HG02840 (cell line): ENCODE data around the gene TEX38.
"Not testable (repeated sequence)": the region's sequence is repeated elsewhere in the genome, so short reads cannot be mapped to it uniquely, and the experiment has no call there.

Experiments
- ATAC-seq: cut with Tn5 transposase; IDR thresholded peaks from one replicate; pipeline ENCODE4 v1.9.1; 2021; ENCODE audit warnings: mild to moderate bottlenecking, moderate library complexity, moderate number of reproducible peaks; ENCODE audit not compliant: unreplicated experiment, low FRiP score

TEX38 gene

DNA sequence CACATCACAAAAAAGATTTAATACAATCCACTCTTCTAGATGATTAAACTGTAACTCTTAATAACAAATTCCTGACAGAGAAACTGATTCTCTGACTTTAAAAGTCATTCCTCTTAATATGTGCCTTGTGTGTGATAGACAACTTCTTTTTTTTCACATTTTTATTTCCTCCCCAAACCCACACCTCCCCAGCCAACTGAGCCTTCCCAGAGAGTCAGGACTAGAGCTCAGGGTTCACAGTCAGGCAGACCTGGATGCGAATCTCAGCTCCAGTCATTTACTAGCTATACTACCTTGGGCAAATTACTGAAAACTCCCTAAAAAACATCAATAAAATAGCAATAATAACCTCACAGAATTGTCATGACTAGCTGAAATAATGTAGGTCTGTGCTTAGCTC lies 17.6 kb upstream of the TEX38 start:
- no peak for ATAC-seq

GRCh38 chr1:46654698-46655097 lies 17.0 kb upstream of the TEX38 start:
- not testable (repeated sequence) for ATAC-seq

DNA sequence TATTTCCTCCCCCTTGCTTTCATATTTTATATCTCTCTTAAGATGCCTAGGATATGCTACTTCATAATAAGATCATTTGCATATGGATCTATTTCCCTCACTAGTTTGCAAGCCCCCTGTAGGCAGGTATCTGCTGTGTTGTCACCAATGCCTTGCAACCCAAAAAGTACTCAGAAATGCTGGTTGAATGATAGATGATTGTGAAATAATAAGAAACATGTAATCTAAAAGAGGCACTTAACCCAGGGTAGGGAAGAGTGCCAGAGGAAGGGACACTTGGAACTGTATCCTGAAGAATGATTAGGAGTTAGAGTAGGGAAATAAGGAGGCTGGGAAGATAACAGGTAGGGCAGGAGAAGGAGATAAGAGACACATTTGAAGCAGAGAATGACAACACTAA lies 15.8 kb upstream of the TEX38 start:
- ATAC-seq = no peak

- no peak for ATAC-seq
These were observed 15.0 kb upstream of the TEX38 start for GRCh38 chr1:46656643-46657042.

GRCh38 chr1:46657775-46658174 lies 13.9 kb upstream of the TEX38 start:
- no peak for ATAC-seq

GRCh38 chr1:46659307-46659870 lies 12.3 kb upstream of the TEX38 start:
- ATAC-seq = no peak

- ATAC-seq = not testable (repeated sequence)
These were observed 11.5 kb upstream of the TEX38 start for GRCh38 chr1:46660116-46660515.

GRCh38 chr1:46662919-46663318 lies 8.7 kb upstream of the TEX38 start:
- ATAC-seq = not testable (repeated sequence)

DNA sequence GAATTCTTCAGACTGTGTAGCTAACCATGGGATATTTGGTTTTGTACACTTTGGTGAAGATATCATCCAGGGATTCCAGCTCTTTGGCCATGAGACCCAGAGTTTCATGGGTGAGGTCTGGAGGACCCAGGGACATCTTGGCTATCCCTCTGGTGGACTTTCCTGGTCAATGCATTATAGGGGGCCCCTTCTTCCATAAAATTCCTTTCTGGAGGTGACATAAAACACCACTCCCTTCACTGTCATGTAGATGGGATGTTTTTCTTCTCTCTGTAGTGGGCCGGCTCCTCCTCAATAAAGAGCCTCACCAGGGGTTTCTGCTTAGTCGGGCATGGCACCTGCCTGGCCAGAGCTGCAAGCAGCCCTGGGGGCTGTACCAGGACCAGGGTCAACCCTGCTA lies 5.7 kb upstream of the TEX38 start:
- ATAC-seq = no peak

DNA sequence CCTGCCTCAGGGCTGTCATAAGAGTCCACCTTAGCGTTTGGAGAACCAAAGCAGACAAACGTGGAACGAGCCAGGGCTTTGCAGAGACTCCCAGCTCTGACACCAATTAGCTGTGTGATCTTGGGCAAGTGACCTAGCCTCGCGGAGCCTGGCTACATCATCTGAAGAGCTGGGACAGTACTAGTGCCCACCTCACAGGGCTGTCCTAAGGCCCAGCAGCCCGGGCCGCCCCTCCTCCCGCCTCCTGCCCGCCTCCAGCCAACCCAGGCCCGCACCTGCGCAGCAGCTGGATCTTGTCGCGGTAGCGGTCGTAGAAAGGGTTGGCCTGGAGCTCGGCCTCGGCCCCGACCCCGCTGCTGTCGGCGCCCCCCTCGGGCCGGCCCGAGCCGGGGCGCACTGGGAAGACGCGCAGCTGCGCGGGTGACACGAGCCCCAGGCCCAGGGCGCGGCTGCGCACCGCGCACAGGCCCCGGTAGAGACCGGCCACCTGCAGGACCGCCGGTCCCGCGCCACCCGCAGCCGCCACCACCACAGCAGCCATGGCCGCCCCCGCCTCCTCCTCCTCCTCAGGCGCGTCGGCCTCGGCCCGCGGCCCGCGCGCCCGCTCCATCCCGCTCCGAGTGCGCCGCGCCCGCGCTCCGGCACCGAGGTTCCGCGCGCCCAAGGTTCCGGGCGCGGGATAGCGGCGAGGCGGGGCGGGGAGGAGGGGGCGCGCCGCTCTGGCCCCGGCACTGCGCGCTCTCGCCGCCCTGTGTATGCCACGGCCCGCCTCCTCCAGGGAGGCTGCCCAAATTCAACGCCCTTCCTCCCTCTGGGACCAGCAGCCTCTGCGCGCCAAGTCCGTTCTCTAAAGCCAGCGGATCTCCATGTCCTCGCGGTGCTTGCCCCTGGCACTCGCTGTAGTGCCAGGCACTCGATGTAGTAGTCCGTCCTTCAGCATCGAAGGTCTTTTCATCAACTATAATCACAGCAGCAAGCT lies 3.6 kb upstream of the TEX38 start, which contains the start of gene ATPAF1:
ATPAF1 (minus strand) TSS at position 583 of the 979 bp plus-strand sequence; CDS start at position 541, 42 bp downstream.
- ATAC-seq = peak; percentile 69

DNA sequence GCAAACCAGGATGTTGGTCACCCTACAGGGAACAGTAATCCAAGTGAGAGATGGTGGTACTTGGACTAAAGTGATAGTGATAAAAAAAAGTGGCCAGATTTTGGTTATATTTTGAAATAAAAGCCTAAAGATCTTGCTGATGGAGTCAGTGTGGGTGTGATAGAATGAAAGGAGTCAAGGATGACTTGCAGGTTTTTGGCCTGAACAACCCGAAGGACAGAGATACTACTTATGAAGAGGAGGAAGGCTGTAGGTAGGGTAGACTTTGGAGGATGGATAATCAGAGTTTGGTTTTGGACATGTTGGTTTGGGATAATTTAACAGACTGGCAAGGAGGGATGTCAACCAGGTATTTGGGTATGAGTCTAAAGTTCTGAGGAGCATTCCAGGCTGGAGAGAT lies 1.5 kb upstream of the TEX38 start:
- no peak for ATAC-seq

DNA sequence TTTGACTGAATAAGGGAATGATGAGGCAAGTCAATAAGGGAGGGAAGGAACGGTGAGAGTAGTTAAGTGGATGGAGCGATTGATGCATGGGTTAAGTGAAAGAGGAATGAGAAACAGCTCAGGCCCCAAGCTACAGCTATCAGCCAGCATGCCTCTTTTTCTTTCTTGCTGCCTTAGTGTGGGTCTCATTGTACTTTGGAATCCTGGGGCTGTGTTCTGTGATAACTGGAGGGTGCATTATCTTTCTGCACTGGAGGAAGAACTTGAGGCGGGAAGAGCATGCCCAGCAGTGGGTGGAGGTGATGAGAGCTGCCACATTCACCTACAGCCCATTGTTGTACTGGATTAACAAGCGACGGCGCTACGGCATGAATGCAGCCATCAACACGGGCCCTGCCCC lies 1.0 kb downstream of the TEX38 start:
- no peak for ATAC-seq

DNA sequence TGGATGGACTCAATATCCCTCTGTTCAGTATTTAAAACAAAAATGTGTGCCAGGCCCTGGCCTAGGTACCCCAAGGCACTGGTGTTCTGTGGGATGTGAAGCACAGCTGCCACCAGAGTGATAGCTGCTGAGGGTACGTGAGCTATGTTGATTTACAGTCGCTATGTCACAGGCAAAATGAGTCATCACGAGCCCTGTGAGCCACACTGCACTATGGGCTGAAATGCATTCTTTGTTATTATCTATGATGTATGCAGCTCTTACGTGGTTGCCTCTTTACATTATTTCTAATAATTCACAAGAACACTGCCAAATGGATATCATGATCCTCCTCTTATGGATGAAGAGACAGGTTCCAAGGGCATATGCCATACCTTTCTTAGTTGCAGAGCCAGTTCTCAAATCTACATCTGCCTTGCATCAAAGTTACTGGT lies 2.1 kb downstream of the TEX38 start:
- ATAC-seq = no peak

- ATAC-seq = no peak
These were observed 4.1 kb downstream of the TEX38 start for GRCh38 chr1:46675549-46676314.

GRCh38 chr1:46676531-46676930 lies 4.9 kb downstream of the TEX38 start:
- no peak for ATAC-seq

DNA sequence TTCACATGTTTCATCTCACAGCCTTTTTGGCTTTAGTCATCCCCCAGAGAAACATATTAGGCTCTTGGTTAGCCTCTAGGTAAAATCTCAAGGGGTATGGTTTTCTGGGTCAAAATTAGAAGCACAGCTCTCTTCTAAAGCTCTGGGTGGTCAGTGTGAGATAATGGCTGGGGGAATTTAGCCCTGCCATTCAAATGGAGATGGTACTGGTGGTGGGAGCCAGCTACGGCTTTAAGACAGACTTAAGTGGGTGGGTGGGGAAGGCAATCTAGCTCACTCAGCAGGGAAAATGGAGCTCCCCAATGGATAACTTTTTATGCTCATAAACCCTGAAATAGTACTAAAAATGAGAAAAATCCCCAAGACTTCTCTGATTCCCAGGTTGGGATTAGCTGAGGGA lies 5.7 kb downstream of the TEX38 start:
- ATAC-seq = no peak

DNA sequence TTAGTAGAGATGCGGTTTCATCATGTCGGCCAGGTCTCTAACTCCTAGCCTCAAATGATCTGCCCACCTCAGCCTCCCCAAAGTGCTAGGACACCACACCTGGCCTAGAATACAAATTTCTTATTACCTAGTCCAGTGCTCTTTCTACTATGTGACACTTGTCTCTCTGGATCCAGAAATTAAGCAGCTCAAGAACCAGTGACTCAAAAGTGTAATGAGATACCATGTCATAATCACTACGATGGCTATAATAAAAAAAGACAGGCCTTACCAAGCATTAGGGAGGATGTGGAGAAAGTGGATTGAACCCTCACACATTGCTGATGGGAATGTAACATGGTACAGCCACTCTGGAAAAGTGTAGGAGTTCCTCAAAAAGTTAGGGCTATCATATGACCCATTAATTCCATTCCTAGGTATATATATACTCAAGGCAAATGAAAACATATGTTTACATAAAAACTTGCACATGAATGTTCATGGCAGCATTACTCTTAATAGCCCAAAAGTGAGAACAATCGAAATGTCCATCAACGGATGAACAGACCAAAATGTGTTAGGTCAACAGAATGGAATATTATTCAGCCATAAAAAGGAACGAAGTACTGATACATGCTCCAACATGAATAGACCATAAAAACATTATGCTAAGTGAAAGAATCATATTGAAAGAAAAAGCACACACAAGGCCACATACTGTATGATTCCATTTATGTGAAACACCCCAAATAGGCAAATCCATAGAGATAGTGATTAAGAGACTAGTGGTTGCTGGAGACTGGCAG lies 8.3 kb downstream of the TEX38 start:
- ATAC-seq = no peak

- ATAC-seq = no peak
These were observed 9.8 kb downstream of the TEX38 start for GRCh38 chr1:46681333-46682034.

GRCh38 chr1:46682064-46682463 lies 10.4 kb downstream of the TEX38 start:
- ATAC-seq = no peak

- no peak for ATAC-seq
These were observed 13.0 kb downstream of the TEX38 start for GRCh38 chr1:46684670-46685069.
